HT-29 (cell line): ENCODE data around the gene ROPN1. TPM values are rescaled to one million over a fixed set of nuclear protein-coding genes. Genes with fewer than 3 reads are reported as not detected.
"Not testable (repeated sequence)": the region's sequence is repeated elsewhere in the genome, so short reads cannot be mapped to it uniquely, and the experiment has no call there.

ENCODE experiments used
- DNase-seq: peaks from one replicate; pipeline ENCODE4 v3.0.0-alpha.2; 2015; ENCODE audit warnings: low spot score
- total RNA-seq: library from RNA; depleted of rRNA; stranded (reverse); fragments of >200 nt; shearing (Covaris generic); gene quantifications from 2 replicates; pipeline ENCODE4 v1.2.3, GENCODE V29; 2014

Gene ROPN1
- total RNA-seq, 1 experiment from 2014 or later: not detected

- no peak for DNase-seq
Observed at GRCh38 chr3:123997543-123997942, 5.6 kb upstream of the ROPN1 start.

DNA sequence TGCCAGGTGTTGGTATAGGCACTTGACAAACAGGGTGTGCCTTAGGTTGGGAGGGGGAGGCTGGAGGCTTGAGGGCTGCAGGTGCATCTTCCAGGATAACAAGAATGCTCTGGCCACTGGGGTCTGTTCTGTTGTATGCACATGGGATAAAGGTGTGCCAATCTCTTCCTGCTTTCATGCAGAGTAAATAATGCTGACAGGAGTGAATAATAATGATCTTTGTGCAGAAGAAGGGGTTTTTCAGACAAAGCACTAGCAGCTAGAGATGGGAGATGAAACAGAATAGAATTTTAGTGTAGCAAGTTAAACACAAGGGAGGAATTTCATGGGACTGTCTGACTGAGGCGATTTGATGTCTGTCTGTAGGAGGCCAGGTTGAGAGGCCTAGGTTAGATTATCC is 1.9 kb upstream of the ROPN1 start:
- DNase-seq: no peak

- DNase-seq: no peak
Observed at GRCh38 chr3:123986427-123986826, 5.5 kb downstream of the ROPN1 start.

- no peak for DNase-seq
Observed at GRCh38 chr3:123984957-123985356, 7.0 kb downstream of the ROPN1 start.

- no peak for DNase-seq
Observed at GRCh38 chr3:123984350-123984749, 7.6 kb downstream of the ROPN1 start.

DNA sequence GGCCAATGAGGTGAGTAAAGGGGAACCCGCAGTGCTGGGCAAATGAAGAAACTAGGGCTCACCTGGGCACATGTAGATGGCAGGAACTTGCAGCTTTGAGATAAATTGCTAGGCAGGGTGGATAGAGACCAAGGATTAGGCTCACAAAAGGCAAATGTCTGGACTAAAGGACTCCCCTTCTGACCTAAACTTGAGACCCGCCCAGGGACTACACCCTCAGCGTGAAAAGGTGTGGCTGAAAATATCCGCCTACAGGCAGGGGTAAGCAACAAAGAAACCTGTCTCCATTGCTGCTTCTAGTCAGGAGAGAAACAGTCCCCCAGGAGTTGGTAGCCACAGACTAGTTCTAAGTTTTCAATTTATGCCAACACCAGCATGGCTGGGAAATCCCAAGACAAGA is 10.6 kb downstream of the ROPN1 start:
- not testable (repeated sequence) for DNase-seq

DNA sequence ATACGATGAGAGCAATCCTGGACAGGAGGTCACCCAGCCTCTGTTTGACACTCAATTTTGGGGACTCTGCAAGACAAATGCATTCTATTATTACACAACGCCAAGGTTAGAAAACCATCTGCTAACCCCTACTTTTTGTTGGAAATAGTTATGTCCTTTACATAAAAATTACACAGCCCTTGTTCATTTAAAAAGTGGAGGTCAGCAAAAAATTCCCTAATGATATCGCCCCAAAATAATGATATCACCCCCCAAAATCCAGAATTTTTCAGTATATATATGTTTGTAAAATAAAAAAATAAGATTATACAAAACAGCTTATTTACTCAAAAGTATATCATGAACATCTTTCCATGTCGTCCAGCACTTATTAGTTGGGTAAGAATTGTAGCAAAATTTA is 11.4 kb downstream of the ROPN1 start:
- DNase-seq: no peak

GRCh38 chr3:123979525-123980501 is 12.1 kb downstream of the ROPN1 start:
- peak; percentile 54 for DNase-seq

DNA sequence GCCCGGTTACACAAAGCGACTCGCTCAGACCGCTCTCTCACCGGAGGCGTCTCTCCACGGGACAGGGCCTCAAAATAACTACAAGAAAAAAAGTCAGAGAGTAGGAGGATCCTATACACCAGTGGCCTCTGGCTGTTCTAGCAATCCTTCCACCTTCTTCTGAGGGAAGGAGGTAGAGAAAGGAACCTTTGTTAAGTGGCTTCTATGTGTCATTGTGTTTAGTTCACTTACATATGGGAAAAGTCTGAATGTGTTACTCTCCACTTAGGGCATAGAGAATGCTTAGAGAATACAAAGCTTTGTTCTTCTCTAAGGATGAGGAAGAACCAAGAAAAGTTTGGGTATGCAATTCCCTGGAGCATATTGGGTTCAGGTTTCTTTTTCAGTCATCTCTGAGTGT is 15.0 kb downstream of the ROPN1 start:
- not testable (repeated sequence) for DNase-seq

GRCh38 chr3:123976181-123976898 is 15.6 kb downstream of the ROPN1 start:
- peak; percentile 60 for DNase-seq

DNA sequence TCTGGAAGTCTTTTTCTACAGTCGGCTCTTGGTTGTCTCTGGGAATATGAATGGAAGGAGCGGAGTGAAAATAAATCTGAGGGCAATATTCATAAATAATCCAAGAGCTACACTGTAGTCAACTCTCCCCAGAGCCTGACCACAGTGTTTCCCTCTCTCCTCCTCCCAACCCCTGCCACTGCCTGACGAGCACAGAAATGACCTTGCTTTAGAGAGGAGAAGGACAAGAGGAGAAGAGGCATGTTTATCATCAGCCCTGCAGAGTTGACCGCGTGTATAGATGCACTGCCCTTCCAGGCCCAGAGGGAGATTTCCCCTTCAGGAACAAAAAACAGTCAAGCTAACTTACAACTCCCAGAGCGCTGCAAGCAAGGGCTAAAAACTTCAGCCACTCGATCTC is 16.9 kb downstream of the ROPN1 start:
- DNase-seq: not testable (repeated sequence)

GRCh38 chr3:123971406-123971805 is 20.5 kb downstream of the ROPN1 start:
- no peak for DNase-seq

DNA sequence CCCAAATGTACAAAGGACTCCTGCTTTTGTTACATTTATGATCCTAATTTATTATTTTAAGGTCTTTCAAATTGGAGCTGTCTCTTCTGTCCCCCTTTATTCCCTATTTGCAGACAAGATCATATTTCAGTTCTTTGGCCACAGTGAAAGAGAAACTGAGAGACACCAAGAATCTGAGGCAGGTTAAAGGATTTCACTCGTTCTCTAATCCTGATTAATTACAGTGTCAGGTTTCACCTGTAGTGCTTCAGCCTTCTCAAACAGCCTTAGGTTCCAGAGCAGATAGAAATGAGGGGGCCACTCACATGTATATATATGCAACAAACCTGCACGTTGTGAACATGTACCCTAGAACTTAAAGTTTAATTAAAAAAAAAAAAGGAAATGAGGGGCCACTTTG is 24.7 kb downstream of the ROPN1 start:
- not testable (repeated sequence) for DNase-seq

GRCh38 chr3:123966799-123967198 is 25.1 kb downstream of the ROPN1 start:
- not testable (repeated sequence) for DNase-seq

DNA sequence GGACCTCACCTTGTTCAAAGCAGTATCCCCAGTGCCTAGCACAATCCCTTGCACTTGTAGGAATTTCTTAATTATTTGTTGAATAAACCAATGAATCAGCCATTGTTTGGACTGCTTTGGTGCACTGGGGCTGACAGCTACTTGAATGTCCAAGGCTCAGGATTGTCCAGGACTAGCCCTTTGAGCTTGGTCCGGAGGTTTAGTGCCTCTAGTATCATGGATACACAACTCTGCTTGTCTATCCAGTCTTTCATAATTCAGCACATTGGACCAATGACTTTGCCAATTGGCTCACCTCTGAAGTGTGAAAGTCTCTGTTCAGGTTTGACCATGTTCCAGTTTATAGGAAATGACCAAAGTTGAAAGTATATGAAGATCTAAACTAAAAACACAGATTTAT is 27.1 kb downstream of the ROPN1 start:
- not testable (repeated sequence) for DNase-seq

GRCh38 chr3:123961508-123961856 is 30.4 kb downstream of the ROPN1 start:
- DNase-seq: no peak

DNA sequence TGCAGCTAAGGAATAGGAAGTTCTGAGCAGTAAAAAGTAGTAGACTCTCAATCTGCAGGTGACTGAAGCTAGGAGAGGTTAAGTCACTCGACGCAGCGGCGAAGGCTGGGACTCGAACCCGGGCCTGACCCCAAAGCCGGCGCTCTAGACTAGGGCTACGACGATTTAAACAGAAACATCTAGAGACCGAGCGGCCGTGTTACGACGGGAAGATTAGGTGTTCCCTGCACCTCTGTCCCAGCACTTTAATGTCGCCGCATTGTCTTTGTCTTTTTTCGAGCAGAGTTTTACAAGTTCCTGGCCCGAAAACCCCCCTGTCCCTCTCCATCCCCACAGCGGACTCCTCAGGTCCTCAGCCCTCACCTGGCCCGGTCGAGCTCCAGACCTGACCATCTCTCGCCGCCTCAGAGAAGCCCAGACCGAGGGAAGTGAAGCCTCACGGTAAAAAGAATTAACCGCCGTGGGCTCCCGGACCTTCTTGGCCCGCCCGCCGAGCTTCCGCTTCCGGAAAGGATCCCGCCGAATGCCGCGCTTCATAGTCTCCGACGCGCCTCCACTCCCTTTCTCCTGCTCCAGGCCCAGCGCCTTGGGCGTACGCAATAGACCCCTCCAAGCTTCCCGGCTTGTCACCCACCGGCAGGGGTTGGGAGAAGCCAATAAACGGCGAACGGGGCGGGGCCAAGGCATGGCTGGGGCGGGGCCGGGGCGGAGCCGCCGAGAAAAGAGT is 31.0 kb downstream of the ROPN1 start, which contains the start of gene CCDC14:
TSS of gene CCDC14 (minus strand) at position 449 of the 727 bp plus-strand sequence. CDS start at position 393, 56 bp downstream.
- DNase-seq: peak; percentile 98

DNA sequence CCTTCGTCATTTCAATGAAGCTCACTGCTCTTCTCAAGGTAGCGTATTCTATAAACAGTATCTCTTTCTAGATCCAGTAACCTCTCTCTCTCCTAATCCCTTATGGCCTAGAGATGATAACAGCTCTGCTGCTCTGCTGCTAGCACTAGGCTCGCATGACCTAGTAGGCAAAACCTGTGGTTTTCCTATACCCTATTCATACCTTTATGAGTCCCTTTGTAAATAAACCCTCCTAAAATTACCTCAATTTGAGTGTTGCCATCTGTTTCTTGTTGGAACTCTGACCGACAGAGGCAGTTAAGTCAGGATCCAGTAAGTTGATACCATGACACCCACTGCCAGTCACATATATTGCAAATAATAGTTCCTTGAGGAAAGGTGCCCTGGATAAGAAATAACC is 38.2 kb downstream of the ROPN1 start:
- no peak for DNase-seq

DNA sequence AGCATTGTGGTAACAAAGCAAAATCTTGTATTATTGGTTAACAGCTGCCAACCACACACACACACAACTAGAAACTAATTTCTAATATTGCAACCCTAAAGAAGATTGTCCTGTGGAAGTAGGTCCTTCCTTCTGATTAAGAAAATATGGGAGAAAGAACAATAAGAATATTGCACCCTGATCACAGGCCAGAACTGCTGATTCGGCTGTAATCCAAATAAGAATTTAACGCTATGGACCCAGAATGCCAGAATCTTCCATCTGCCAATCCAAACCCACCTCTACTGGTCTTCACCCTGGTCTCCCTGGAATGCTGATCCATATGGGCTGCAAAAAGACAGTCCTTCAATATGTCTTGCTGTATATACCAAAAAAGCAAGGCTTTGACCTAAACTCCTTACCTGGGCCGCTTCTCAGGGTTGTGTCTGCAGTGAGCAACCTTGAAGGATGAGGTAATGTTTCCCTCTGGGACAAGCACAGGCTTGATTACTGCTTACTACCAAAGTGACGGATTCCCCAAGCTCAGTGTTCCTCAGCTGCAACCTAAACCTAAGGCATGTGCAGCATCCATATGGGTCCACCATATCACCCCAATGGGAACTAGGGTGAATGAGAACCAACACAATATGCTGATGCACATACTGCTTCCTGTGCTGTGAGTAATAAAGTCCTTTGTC is 38.9 kb downstream of the ROPN1 start:
- DNase-seq: no peak

DNA sequence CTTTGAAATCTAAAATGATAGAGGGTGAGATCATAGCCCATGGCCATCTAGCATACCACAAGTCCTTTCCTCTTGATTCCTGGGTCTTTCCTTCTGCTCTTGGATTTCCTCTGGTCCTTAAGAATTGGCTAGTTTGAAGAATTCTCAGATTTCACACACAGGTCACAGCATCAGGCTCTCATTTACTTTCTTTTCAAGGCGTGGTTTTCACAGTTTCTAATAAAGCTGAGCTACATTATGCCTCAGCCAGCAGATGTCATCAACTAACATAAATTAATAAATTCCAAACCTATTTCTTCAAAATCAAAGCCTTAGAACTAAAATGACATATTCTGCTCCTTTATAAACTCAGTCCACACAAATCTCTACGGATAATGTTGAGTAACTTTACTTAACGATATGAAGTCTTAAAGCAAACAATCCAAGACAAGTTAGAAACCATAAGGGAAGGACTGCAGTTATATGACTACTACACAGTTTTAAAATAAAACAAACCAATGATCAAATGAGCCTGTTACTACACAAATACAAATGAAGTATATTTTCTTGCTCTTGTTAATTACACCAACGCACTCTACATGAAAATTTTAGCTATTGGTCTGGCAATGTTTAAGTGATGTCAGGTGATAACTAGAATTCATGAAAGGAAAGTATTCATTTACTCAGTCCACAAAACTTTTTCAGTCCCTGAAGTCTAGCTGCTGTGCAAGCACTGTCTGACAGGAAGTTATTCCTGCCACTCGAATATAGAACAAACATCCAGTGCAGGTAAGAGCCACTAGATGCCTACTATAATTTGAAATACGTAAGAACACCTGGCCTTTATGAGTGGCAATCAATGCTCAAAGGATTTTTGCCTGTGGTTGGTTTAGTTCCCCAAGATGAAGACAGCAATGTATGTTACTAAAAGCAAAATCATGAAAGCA is 40.1 kb downstream of the ROPN1 start:
- no peak for DNase-seq
